H9 (cell line): ENCODE results near the gene TRIM2. TPM values are rescaled to one million over a fixed set of nuclear protein-coding genes. Genes with fewer than 3 reads are reported as not detected.

Experiments
- DNase-seq: peaks from one replicate; pipeline ENCODE4 v3.0.0-alpha.2; 2017
- H2AFZ ChIP-seq: one replicate; pipeline ENCODE4 v1.6.1; 2013; ENCODE audit warnings: mild to moderate bottlenecking, low read length, control low read depth, moderate library complexity
- H2AK5ac ChIP-seq: 2 replicates; pipeline ENCODE4 v1.6.1; 2013; ENCODE audit warnings: low read length, control low read depth, mixed read lengths; ENCODE audit not compliant: insufficient read length
- H2BK120ac ChIP-seq: one replicate; pipeline ENCODE4 v1.6.1; 2013; ENCODE audit warnings: low read depth, mild to moderate bottlenecking, low read length, control low read depth, inconsistent platforms; ENCODE audit not compliant: poor library complexity, severe bottlenecking
- H2BK12ac ChIP-seq: 2 replicates; pipeline ENCODE4 v1.6.1; 2013; ENCODE audit warnings: low read length, control low read depth, mixed read lengths, low read depth; ENCODE audit not compliant: insufficient read length
- H2BK15ac ChIP-seq: 2 replicates; pipeline ENCODE4 v1.6.1; 2013; ENCODE audit warnings: low read depth, low read length, control low read depth
- H2BK20ac ChIP-seq: one replicate; pipeline ENCODE4 v1.6.1; 2013; ENCODE audit warnings: low read depth, mild to moderate bottlenecking, low read length, control low read depth, inconsistent platforms; ENCODE audit not compliant: poor library complexity, severe bottlenecking
- H2BK5ac ChIP-seq: 2 replicates; pipeline ENCODE4 v1.6.1; 2013; ENCODE audit warnings: low read length, control low read depth, mixed read lengths; ENCODE audit not compliant: insufficient read length
- H3K14ac ChIP-seq: 2 replicates; pipeline ENCODE4 v1.6.1; 2013; ENCODE audit warnings: low read length, control low read depth; ENCODE audit not compliant: insufficient read depth
- H3K18ac ChIP-seq: 2 replicates; pipeline ENCODE4 v1.6.1; 2013; ENCODE audit warnings: low read depth, mild to moderate bottlenecking, mixed read lengths, low read length, control low read depth; ENCODE audit not compliant: insufficient read length
- H3K23ac ChIP-seq: 2 replicates; pipeline ENCODE4 v1.6.1; 2013; ENCODE audit warnings: low read length, control low read depth, mixed read lengths, low read depth; ENCODE audit not compliant: insufficient read length
- H3K23me2 ChIP-seq: 2 replicates; pipeline ENCODE4 v1.6.1; 2013; ENCODE audit warnings: low read depth, mild to moderate bottlenecking, mixed read lengths, low read length, control low read depth; ENCODE audit not compliant: insufficient read length, poor library complexity, severe bottlenecking
- H3K27ac ChIP-seq: 2 replicates; pipeline ENCODE4 v1.5.1; 2013; ENCODE audit warnings: low read length, control low read depth, mixed read lengths, low read depth; ENCODE audit not compliant: insufficient read length
- H3K27me3 ChIP-seq: 2 replicates; pipeline ENCODE4 v1.6.1; 2013; ENCODE audit warnings: low read length, control low read depth, inconsistent platforms; ENCODE audit not compliant: insufficient read depth
- H3K4ac ChIP-seq: 2 replicates; pipeline ENCODE4 v1.6.1; 2013; ENCODE audit warnings: low read depth, mild to moderate bottlenecking, control low read depth, inconsistent platforms, low read length, moderate library complexity
- H3K4me1 ChIP-seq: 2 replicates; pipeline ENCODE4 v1.6.1; 2013; ENCODE audit warnings: low read length, control low read depth, inconsistent platforms; ENCODE audit not compliant: insufficient read depth
- H3K4me2 ChIP-seq: 2 replicates; pipeline ENCODE4 v1.6.1; 2013; ENCODE audit warnings: low read length, control low read depth, mixed read lengths; ENCODE audit not compliant: insufficient read length, insufficient read depth
- H3K56ac ChIP-seq: 2 replicates; pipeline ENCODE4 v1.6.1; 2013; ENCODE audit warnings: low read depth, mild to moderate bottlenecking, mixed read lengths, low read length, control low read depth; ENCODE audit not compliant: insufficient read length
- H3K79me1 ChIP-seq: 2 replicates; pipeline ENCODE4 v1.6.1; 2013; ENCODE audit warnings: low read depth, mild to moderate bottlenecking, moderate library complexity, low read length, control low read depth, inconsistent platforms; ENCODE audit not compliant: insufficient read depth, poor library complexity, severe bottlenecking
- H3K79me2 ChIP-seq: 2 replicates; pipeline ENCODE4 v1.6.1; 2013; ENCODE audit warnings: low read length, control low read depth, inconsistent platforms; ENCODE audit not compliant: insufficient read depth
- H3K9ac ChIP-seq: 2 replicates; pipeline ENCODE4 v1.6.1; 2013; ENCODE audit warnings: low read length, control low read depth, mixed read lengths; ENCODE audit not compliant: insufficient read length; ENCODE audit errors: extremely low read depth
- H3K9me3 ChIP-seq: one replicate; pipeline ENCODE4 v1.6.1; 2013; ENCODE audit warnings: low read depth, low read length, inconsistent platforms; ENCODE audit not compliant: control insufficient read depth
- H3T11ph ChIP-seq: one replicate; pipeline ENCODE4 v1.6.1; 2013; ENCODE audit warnings: mild to moderate bottlenecking, low read length, control low read depth, inconsistent platforms
- H4K20me1 ChIP-seq: one replicate; pipeline ENCODE4 v1.6.1; 2013; ENCODE audit not compliant: control insufficient read depth, insufficient read length, insufficient read depth
- H4K5ac ChIP-seq: 2 replicates; pipeline ENCODE4 v1.6.1; 2013; ENCODE audit warnings: low read depth, mild to moderate bottlenecking, mixed read lengths, low read length, control low read depth; ENCODE audit not compliant: insufficient read length
- H4K8ac ChIP-seq: replicated peaks from 2 replicates; pipeline ENCODE4 v1.6.1; 2013; ENCODE audit warnings: low read length, control low read depth, mixed read lengths, low read depth; ENCODE audit not compliant: insufficient read length
- H4K91ac ChIP-seq: 2 replicates; pipeline ENCODE4 v1.6.1; 2013; ENCODE audit warnings: low read depth, mild to moderate bottlenecking, moderate library complexity, mixed read lengths, low read length, control low read depth; ENCODE audit not compliant: insufficient read length
- H3K27ac Mint-ChIP-seq, 3 experiments: 2 replicates in 2 of 3; 3 replicates in 1 of 3; pipeline ENCODE4 v1.8.0; 2020 to 2021; ENCODE audit warnings: mixed read lengths in 3 of 3, mild to moderate bottlenecking in 1 of 3, moderate library complexity in 1 of 3
- H3K27me3 Mint-ChIP-seq: 2 replicates; pipeline ENCODE4 v1.8.0; 2021; ENCODE audit warnings: low read depth, mild to moderate bottlenecking, moderate library complexity, mixed read lengths
- H3K36me3 Mint-ChIP-seq, 3 experiments: 2 replicates in 2 of 3; 3 replicates in 1 of 3; pipeline ENCODE4 v1.8.0; 2020 to 2021; ENCODE audit warnings: low read depth in 3 of 3, mixed read lengths in 3 of 3; ENCODE audit not compliant: insufficient read depth in 1 of 3
- H3K4me1 Mint-ChIP-seq, 2 experiments: 2 replicates each; pipeline ENCODE4 v1.8.0; 2020; ENCODE audit warnings: mixed read lengths in 2 of 2
- H3K4me3 Mint-ChIP-seq, 2 experiments: 2 replicates in 1 of 2; 3 replicates in 1 of 2; pipeline ENCODE4 v1.8.0; 2020 to 2021; ENCODE audit warnings: mild to moderate bottlenecking in 2 of 2, mixed read lengths in 2 of 2, moderate library complexity in 1 of 2
- H3K9me3 Mint-ChIP-seq, 2 experiments: 2 replicates in 1 of 2; 3 replicates in 1 of 2; pipeline ENCODE4 v1.8.0; 2020; ENCODE audit warnings: mild to moderate bottlenecking in 2 of 2, mixed read lengths in 2 of 2, moderate library complexity in 1 of 2
- CTCF ChIP-seq: fragments of 200-600 bp; sonication (generic); conservative IDR thresholded peaks from 3 replicates; pipeline ENCODE4 v1.8.0; 2021; ENCODE audit warnings: antibody characterized with exemption, mild to moderate bottlenecking
- WGBS: extraction: QIAGEN DNeasy Blood & Tissue Kit; methylation state at CpG from one replicate; pipeline ENCODE4 v1.1.7; 2013; ENCODE audit warnings: missing lambda C conversion rate, low lambda C conversion rate, mixed read lengths; ENCODE audit not compliant: insufficient read length; ENCODE audit errors: extremely low coverage; 5-methylcytosine and 5-hydroxymethylcytosine counted together
- total RNA-seq: library from RNA; stranded (reverse); gene quantifications from 2 replicates; pipeline ENCODE4 v1.2.1, GENCODE V29; 2021

Gene TRIM2
- total RNA-seq, 1 experiment from 2014 or later, result 28.9 TPM

DNA sequence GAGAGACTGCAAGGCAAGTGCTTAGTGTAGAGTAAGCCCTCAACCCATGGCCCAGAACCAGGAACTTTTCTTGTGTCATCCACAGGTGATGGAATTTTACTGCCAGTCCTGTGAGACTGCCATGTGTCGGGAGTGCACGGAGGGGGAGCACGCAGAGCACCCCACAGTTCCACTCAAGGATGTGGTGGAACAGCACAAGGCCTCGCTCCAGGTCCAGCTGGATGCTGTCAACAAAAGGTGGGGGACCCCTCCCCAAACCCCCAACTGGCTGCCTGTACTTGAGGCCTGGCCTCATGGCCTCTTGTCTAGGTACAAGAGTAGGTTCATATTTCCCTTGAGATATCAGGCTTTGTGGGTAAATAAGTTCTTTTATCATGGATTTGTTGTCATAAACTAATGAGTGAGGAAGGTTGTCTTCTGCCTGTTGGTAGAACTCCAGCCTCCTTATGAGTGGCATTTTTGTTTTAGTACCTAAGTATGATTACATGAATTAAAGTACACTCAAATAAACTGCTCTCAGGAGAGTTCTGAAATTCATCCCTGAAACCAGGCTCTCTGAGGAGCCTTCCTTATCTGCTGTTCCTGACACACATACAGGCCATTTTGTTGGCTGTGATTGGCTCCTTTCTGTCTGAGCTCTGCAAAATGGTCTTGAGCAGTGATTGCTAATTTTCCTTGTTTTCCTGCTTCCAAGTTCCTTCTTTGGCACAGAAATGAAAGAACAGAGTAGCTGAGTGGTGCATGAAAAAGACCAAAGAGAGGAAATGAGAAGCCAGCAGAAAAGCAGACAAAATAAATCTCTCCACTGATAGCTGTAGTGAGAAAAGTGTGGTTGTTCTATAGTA lies 88.9 kb downstream of the TRIM2 start:
- Histone ChIP-seq H3K14ac (no peak overlapping the region), H3K9me3 (no peaks in the 10 kb centered on the region), H3K56ac (no peak overlapping the region), H3T11ph (no peak overlapping the region), H3K18ac (no peak overlapping the region), H3K9ac (no peak overlapping the region), H3K79me1 (no peaks in the 10 kb centered on the region), H2BK5ac (no peak overlapping the region), H4K8ac (no peak overlapping the region), H3K4me2 (no peak overlapping the region), H2BK120ac (no peak overlapping the region), H4K91ac (no peak overlapping the region), H3K4ac (no peak overlapping the region), H3K23me2 (no peaks in the 10 kb centered on the region), H4K20me1 (no peaks in the 10 kb centered on the region), H3K27me3 (no peaks in the 10 kb centered on the region), H2BK20ac (no peak overlapping the region), H2BK12ac (no peak overlapping the region), H3K23ac (no peak overlapping the region), H4K5ac (no peak overlapping the region), H3K4me1 (no peaks in the 10 kb centered on the region; the same call in 1 of the 2 replicates), H3K79me2 (no peaks in the 10 kb centered on the region), H2BK15ac (no peak overlapping the region), H2AFZ (no peak overlapping the region), H3K27ac (no peak overlapping the region), H2AK5ac (no peak overlapping the region)
- TF ChIP-seq CTCF, result no peak
- H3K27me3 Mint-ChIP-seq, result no peaks in the 10 kb centered on the region
- H3K9me3 Mint-ChIP-seq, result no peaks in the 10 kb centered on the region
- H3K36me3 Mint-ChIP-seq, result peaks cover 38 to 72% (median 49%) of the 10 kb centered on the region in 3 experiments; a peak in 6 of 7 replicates
- no peak overlapping the region for H3K4me3 Mint-ChIP-seq
- DNase-seq, result no peak
- peaks cover 25 to 35% of the 10 kb centered on the region in 2 experiments for H3K4me1 Mint-ChIP-seq
- no peak overlapping the region for H3K27ac Mint-ChIP-seq
- WGBS, result no CpG with 5 or more reads among the region's 4 CpGs
